Mucosa of stomach (tissue), 1 donor: Measurements from ENCODE around the gene UBA6.

Experiments
- H3K27me3 ChIP-seq: one replicate; pipeline ENCODE4 v1.7.0; 2013; ENCODE audit warnings: mild to moderate bottlenecking, low read length; ENCODE audit not compliant: control insufficient read depth, insufficient read depth
- H3K36me3 ChIP-seq: one replicate; pipeline ENCODE4 v1.7.0; 2013; ENCODE audit warnings: low read length; ENCODE audit not compliant: control insufficient read depth, insufficient read depth
- H3K4me1 ChIP-seq: one replicate; pipeline ENCODE4 v1.7.0; 2013; ENCODE audit warnings: mild to moderate bottlenecking, low read length; ENCODE audit not compliant: control insufficient read depth, insufficient read depth
- H3K4me3 ChIP-seq: one replicate; pipeline ENCODE4 v1.7.0; 2013; ENCODE audit warnings: low read length
- H3K9ac ChIP-seq: one replicate; pipeline ENCODE4 v1.7.0; 2013; ENCODE audit warnings: mild to moderate bottlenecking, low read length, moderate library complexity
- H3K9me3 ChIP-seq: one replicate; pipeline ENCODE4 v1.7.0; 2013; ENCODE audit warnings: mild to moderate bottlenecking, low read length, moderate library complexity; ENCODE audit not compliant: control insufficient read depth
- donor health status: Pancreatic carcinoma.

The UBA6 gene

DNA sequence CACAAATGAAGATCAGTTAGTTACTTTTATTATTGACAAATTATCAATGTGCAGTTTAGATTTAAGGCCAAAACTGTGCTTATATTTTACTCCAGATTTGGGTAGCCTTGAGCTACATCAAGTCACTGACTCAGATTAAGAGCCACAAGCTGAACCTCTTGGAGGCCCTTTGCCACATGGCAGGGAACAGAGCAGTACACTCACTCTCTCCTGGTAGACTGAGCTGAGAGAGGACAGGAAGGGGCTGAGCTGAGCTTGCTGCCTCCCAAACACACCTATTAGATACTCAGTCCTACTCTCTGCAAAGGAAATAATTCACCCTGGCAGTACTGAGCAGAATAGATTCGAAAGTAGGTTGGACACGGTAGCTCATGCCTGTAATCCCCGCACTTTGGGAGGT is 134.6 kb downstream of the UBA6 start:
- H3K36me3 ChIP-seq: no peaks in the 10 kb centered on the region
- H3K27me3 ChIP-seq: no peaks in the 10 kb centered on the region
- H3K9ac ChIP-seq: no peak overlapping the region
- H3K4me1 ChIP-seq: no peaks in the 10 kb centered on the region
- H3K4me3 ChIP-seq: no peak overlapping the region
- no peaks in the 10 kb centered on the region for H3K9me3 ChIP-seq

DNA sequence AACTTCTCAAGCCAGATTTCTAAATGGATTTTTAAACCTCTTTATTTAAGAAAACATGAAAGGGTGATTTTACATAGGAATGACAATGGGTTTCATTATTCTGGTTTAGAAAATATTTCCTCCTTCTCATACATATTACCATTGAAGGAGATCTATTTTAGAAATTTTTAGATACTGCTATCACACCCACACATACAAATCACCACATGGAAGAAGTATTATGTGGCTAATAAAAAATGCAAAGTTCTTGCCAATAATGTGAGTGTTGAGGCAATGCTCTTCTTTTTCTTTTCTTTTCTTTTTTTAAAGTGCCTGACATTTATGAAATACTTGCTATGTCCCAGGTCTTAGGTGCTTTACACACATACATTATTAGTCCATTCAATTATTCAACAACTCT is 135.7 kb downstream of the UBA6 start:
- Histone ChIP-seq H3K27me3 (no peaks in the 10 kb centered on the region), H3K4me3 (no peak overlapping the region), H3K9me3 (no peaks in the 10 kb centered on the region), H3K4me1 (no peaks in the 10 kb centered on the region), H3K36me3 (no peaks in the 10 kb centered on the region), H3K9ac (no peak overlapping the region)
